Karpas-422 (cell line): ENCODE measurements around the gene AQP5. TPM values are rescaled to one million over a fixed set of nuclear protein-coding genes. Genes with fewer than 3 reads are reported as not detected.

Experiments
- DNase-seq: peaks from one replicate; pipeline ENCODE4 v3.0.0-alpha.2; 2015
- H2AFZ ChIP-seq: fragments of 200-600 bp; sonication (generic); 2 replicates; pipeline ENCODE4 v1.6.1; 2014; ENCODE audit warnings: antibody characterized with exemption, low read length, mixed read lengths
- H3K27ac ChIP-seq: fragments of 200-600 bp; sonication (generic); 2 replicates; pipeline ENCODE4 v1.5.1; 2014; ENCODE audit warnings: mild to moderate bottlenecking, low read length, moderate library complexity
- H3K27me3 ChIP-seq: fragments of 200-600 bp; sonication (generic); 2 replicates; pipeline ENCODE4 v1.6.1; 2014; ENCODE audit warnings: low read length, mixed read lengths
- H3K36me3 ChIP-seq: fragments of 200-600 bp; sonication (generic); 2 replicates; pipeline ENCODE4 v1.6.1; 2014; ENCODE audit warnings: low read length, mixed read lengths; ENCODE audit not compliant: insufficient read depth
- H3K4me1 ChIP-seq: fragments of 200-600 bp; sonication (generic); 2 replicates; pipeline ENCODE4 v1.6.1; 2014; ENCODE audit warnings: mild to moderate bottlenecking, low read length, mixed read lengths
- H3K4me2 ChIP-seq: fragments of 200-600 bp; sonication (generic); 2 replicates; pipeline ENCODE4 v1.6.1; 2014; ENCODE audit warnings: low read length, low read depth, mild to moderate bottlenecking; ENCODE audit not compliant: poor library complexity, severe bottlenecking
- H3K4me3 ChIP-seq: fragments of 200-600 bp; sonication (generic); 2 replicates; pipeline ENCODE4 v1.5.1; 2014; ENCODE audit warnings: mild to moderate bottlenecking, antibody characterized with exemption, low read length, mixed read lengths
- H3K79me2 ChIP-seq: fragments of 200-600 bp; sonication (generic); 2 replicates; pipeline ENCODE4 v1.6.1; 2014; ENCODE audit warnings: mild to moderate bottlenecking, low read length, mixed read lengths
- H3K9ac ChIP-seq: fragments of 200-600 bp; sonication (generic); 2 replicates; pipeline ENCODE4 v1.6.0; 2014; ENCODE audit warnings: low read length
- H3K9me2 ChIP-seq: fragments of 200-600 bp; sonication (generic), shearing (Covaris generic); replicated peaks from 2 replicates; pipeline ENCODE4 v1.6.0; 2014; ENCODE audit warnings: mild to moderate bottlenecking, low read length, moderate library complexity; ENCODE audit not compliant: insufficient read depth
- H3K9me3 ChIP-seq: fragments of 300-700, 200-600 bp; sonication (generic); 2 replicates; pipeline ENCODE4 v1.6.1; 2014; ENCODE audit warnings: low read length, mixed read lengths
- H4K20me1 ChIP-seq: fragments of 200-600 bp; sonication (generic); 2 replicates; pipeline ENCODE4 v1.6.1; 2014; ENCODE audit warnings: mild to moderate bottlenecking, antibody characterized with exemption, low read length, low read depth; ENCODE audit not compliant: insufficient read depth
- total RNA-seq: library from RNA; depleted of rRNA; stranded (reverse); fragments of >200 nt; shearing (Covaris generic); gene quantifications from 2 replicates; pipeline ENCODE4 v1.2.3, GENCODE V29; 2014; ENCODE audit warnings: low replicate concordance

AQP5 gene
- total RNA-seq, 1 experiment from 2014 or later, result 0.97 TPM

- no peak overlapping the region for H2AFZ ChIP-seq
- H4K20me1 ChIP-seq, result no peaks in the 10 kb centered on the region
- peak overlapping the region; percentile 81 for H3K4me2 ChIP-seq
- H3K4me1 ChIP-seq, result peaks cover 100% of the 10 kb centered on the region
- peak; percentile 96 for DNase-seq
- H3K27me3 ChIP-seq, result no peaks in the 10 kb centered on the region
- H3K36me3 ChIP-seq, result no peaks in the 10 kb centered on the region
- peak overlapping the region; percentile 99 for H3K27ac ChIP-seq
- peak overlapping the region; percentile 87 for H3K9ac ChIP-seq
- peak overlapping the region; percentile 67 for H3K4me3 ChIP-seq
- no peaks in the 10 kb centered on the region for H3K79me2 ChIP-seq
- H3K9me2 ChIP-seq, result no peaks in the 10 kb centered on the region
- no peaks in the 10 kb centered on the region for H3K9me3 ChIP-seq
Measured at GRCh38 chr12:49945394-49946080, 16.1 kb upstream of the AQP5 start.

- no peaks in the 10 kb centered on the region for H3K9me3 ChIP-seq
- no peak overlapping the region for H2AFZ ChIP-seq
- H3K36me3 ChIP-seq, result no peaks in the 10 kb centered on the region
- H3K4me2 ChIP-seq, result peak overlapping the region; percentile 81
- 0 out of 2 replicates have a peak overlapping the region, but pooled peaks have one; percentile 13 for H3K4me3 ChIP-seq
- peak; percentile 42 for DNase-seq
- peak overlapping the region; percentile 99 for H3K27ac ChIP-seq
- H3K4me1 ChIP-seq, result peaks cover 100% of the 10 kb centered on the region
- H3K27me3 ChIP-seq, result no peaks in the 10 kb centered on the region
- no peaks in the 10 kb centered on the region for H4K20me1 ChIP-seq
- H3K79me2 ChIP-seq, result no peaks in the 10 kb centered on the region
- H3K9ac ChIP-seq, result peak overlapping the region; percentile 87
- H3K9me2 ChIP-seq, result no peaks in the 10 kb centered on the region
Measured at GRCh38 chr12:49946086-49946485, 15.6 kb upstream of the AQP5 start.

GRCh38 chr12:49946497-49946896 is 15.2 kb upstream of the AQP5 start:
- Histone ChIP-seq H3K4me1 (peaks cover 100% of the 10 kb centered on the region), H3K36me3 (no peaks in the 10 kb centered on the region), H3K9me2 (no peaks in the 10 kb centered on the region), H3K9ac (peak overlapping the region; percentile 87), H2AFZ (no peak overlapping the region), H3K27me3 (no peaks in the 10 kb centered on the region), H3K9me3 (no peaks in the 10 kb centered on the region), H3K79me2 (no peaks in the 10 kb centered on the region), H3K4me3 (0 out of 2 replicates have a peak overlapping the region, but pooled peaks have one; percentile 13), H3K4me2 (peak overlapping the region; percentile 81), H4K20me1 (no peaks in the 10 kb centered on the region), H3K27ac (peak overlapping the region; percentile 99)
- DNase-seq, result peak; percentile 55

GRCh38 chr12:49947593-49948226 is 14.0 kb upstream of the AQP5 start:
- Histone ChIP-seq H3K27me3 (no peaks in the 10 kb centered on the region), H2AFZ (no peak overlapping the region), H3K36me3 (no peaks in the 10 kb centered on the region), H3K27ac (peak overlapping the region; percentile 99), H3K4me3 (no peak overlapping the region), H3K9ac (peak overlapping the region; percentile 37), H3K79me2 (no peaks in the 10 kb centered on the region), H3K9me3 (no peaks in the 10 kb centered on the region), H3K9me2 (no peaks in the 10 kb centered on the region), H3K4me1 (peaks cover 100% of the 10 kb centered on the region), H4K20me1 (no peaks in the 10 kb centered on the region), H3K4me2 (peak overlapping the region; percentile 40)
- peak; percentile 68 for DNase-seq

- Histone ChIP-seq H3K27ac (peak overlapping the region; percentile 99), H3K9me3 (no peaks in the 10 kb centered on the region), H2AFZ (no peak overlapping the region), H3K36me3 (no peaks in the 10 kb centered on the region), H3K9ac (peak overlapping the region; percentile 72; the same call in 1 of the 2 replicates), H3K4me3 (no peak overlapping the region), H3K4me2 (no peak overlapping the region), H3K79me2 (no peaks in the 10 kb centered on the region), H3K27me3 (no peaks in the 10 kb centered on the region), H3K4me1 (peaks cover 100% of the 10 kb centered on the region), H4K20me1 (no peaks in the 10 kb centered on the region), H3K9me2 (no peaks in the 10 kb centered on the region)
- DNase-seq, result no peak
Measured at GRCh38 chr12:49948866-49949845, 12.5 kb upstream of the AQP5 start.

GRCh38 chr12:49949866-49950265 is 11.8 kb upstream of the AQP5 start:
- H3K27me3 ChIP-seq, result no peaks in the 10 kb centered on the region
- H2AFZ ChIP-seq, result no peak overlapping the region

GRCh38 chr12:49950273-49951251 is 11.1 kb upstream of the AQP5 start, which contains the start of gene AQP2:
TSS of gene AQP2 (plus strand) at chr12:49950737. CDS start at chr12:49950831, 94 bp downstream.
- Histone ChIP-seq H3K9me3 (no peaks in the 10 kb centered on the region), H3K27me3 (no peaks in the 10 kb centered on the region), H3K27ac (peak within 1 kb of the TSS; percentile 99), H2AFZ (no peak within 1 kb of the TSS), H3K4me2 (peak within 1 kb of the TSS; percentile 62), H3K9me2 (no peaks in the 10 kb centered on the region), H4K20me1 (no peaks in the 10 kb centered on the region), H3K4me3 (peak within 1 kb of the TSS; percentile 36; the same call in 1 of the 2 replicates), H3K36me3 (no peaks in the 10 kb centered on the region), H3K4me1 (peaks cover 100% of the 10 kb centered on the region), H3K79me2 (no peaks in the 10 kb centered on the region), H3K9ac (peak within 1 kb of the TSS; percentile 72)
- DNase-seq, result no peak

More at GRCh38 chr12:49949866-49950265, 11.8 kb upstream of the AQP5 start:
- DNase-seq, result peak; percentile 43
- Histone ChIP-seq H3K4me1 (peaks cover 100% of the 10 kb centered on the region), H3K4me3 (no peak overlapping the region), H3K4me2 (peak overlapping the region; percentile 62), H3K9me3 (no peaks in the 10 kb centered on the region), H3K27ac (peak overlapping the region; percentile 99), H3K79me2 (no peaks in the 10 kb centered on the region), H3K36me3 (no peaks in the 10 kb centered on the region), H3K9ac (peak overlapping the region; percentile 72; the same call in 1 of the 2 replicates), H3K9me2 (no peaks in the 10 kb centered on the region), H4K20me1 (no peaks in the 10 kb centered on the region)
